GOT3 (cell line): ENCODE data around the gene DYNC1H1.
"Not testable (repeated sequence)": the region's sequence is repeated elsewhere in the genome, so short reads cannot be mapped to it uniquely, and the experiment has no call there.

ENCODE experiments used
- DNase-seq: peaks from one replicate; lab custom pipeline; 2025; ENCODE audit warnings: mixed read lengths; lab: John Stamatoyannopoulos, UW

The DYNC1H1 gene

GRCh38 chr14:101963656-101964296 is 597 bp upstream of the DYNC1H1 start:
- DNase-seq, result no peak

DNA sequence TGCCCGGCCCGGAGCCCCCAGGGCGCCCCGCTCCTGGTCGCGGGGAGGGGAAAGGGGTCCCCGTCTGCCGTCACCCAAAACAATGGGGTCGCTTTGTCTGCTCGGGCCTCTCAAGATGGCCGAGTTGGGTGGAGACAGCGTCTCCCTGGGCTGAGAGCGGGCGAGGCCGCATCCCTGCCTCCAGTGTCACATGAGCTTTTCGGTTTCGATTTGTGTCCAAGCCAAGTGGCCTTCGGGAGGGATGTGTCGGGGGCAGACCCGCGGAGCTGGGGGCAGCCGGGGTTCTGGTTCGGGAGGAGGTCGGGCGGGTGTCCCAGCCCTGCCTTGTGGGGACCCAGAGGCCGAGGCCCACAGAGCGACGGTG is 790 bp downstream of the DYNC1H1 start:
- DNase-seq, result no peak

GRCh38 chr14:101965770-101966722 is 1.7 kb downstream of the DYNC1H1 start:
- DNase-seq, result no peak

- DNase-seq, result no peak
These were observed 2.4 kb downstream of the DYNC1H1 start for GRCh38 chr14:101966742-101967141.

- DNase-seq, result no peak
These were observed 3.8 kb downstream of the DYNC1H1 start for GRCh38 chr14:101968186-101968585.

GRCh38 chr14:101969481-101969880 is 5.1 kb downstream of the DYNC1H1 start:
- no peak for DNase-seq

GRCh38 chr14:101970830-101971400 is 6.5 kb downstream of the DYNC1H1 start:
- no peak for DNase-seq

- DNase-seq, result not testable (repeated sequence)
These were observed 7.1 kb downstream of the DYNC1H1 start for GRCh38 chr14:101971458-101971857.

DNA sequence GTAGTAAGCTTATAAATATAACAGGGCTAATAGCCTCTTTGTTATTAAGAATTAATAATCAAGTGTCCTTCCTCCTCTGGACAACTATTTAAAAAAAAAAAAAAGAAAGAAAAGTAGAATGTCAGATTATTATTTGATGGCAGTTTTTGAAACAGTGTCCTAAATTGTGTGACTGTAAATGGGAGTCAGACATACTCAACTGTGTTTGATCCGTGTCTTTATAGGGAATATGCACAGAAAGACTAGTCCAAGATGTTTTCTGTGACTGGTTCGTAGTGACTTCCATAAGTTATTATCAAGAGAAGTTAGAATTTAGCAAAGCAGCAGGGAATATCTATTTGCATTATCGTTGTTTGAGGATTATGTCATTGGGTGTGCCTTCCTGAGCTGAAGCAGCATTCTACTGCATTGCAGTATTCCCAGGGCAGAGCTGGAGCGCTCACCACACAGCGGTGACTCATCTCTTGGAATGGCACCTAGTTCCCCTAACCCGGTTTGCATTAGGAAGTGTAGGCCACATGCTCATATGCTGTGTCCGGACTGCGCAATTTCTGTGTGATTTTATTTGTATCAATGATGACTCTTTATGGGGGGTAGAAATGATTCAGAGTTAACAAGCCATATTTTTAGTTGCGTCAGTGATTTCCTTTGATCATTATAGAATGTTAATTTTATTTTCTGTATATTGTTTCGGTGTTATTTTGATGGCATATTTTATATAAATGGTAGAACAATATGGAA is 7.9 kb downstream of the DYNC1H1 start:
- DNase-seq, result peak; percentile 37

DNA sequence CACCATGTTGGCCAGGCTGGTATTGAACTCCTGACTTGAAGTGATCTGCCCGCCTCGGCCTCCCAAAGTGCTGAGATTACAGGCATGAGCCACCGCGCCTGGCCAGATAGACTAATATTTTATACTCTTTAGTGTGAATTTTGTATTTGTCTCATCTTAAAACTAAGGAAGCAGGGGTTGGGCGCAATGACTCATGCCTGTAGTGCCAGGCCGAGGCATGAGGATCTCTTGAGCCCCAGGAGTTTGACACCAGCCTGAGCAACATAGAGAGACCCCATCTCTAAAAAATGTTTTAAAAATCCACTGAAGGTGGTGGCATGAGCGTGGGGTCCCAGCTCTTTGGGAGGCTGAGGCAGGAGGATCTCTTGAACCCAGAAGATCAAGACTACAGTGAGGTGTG is 9.0 kb downstream of the DYNC1H1 start:
- no peak for DNase-seq

GRCh38 chr14:101975231-101975630 is 10.9 kb downstream of the DYNC1H1 start:
- DNase-seq, result no peak

GRCh38 chr14:101977311-101978071 is 13.1 kb downstream of the DYNC1H1 start:
- no peak for DNase-seq

- DNase-seq, result no peak
These were observed 15.3 kb downstream of the DYNC1H1 start for GRCh38 chr14:101979666-101980065.

DNA sequence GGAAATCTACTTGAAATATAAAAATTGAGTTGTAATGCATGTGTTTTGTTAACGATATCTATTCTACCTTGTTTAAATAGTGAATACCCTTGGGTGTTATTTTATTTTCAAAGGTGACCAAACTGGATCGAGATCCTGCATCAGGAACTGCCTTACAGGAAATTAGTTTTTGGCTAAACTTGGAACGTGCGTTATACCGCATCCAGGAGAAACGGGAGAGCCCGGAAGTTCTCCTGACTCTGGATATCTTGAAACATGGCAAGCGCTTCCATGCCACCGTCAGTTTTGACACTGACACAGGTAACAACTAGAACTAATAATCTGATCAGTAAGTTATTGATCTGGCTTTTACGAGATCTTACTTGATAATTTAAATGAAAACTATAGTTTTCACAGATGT is 15.9 kb downstream of the DYNC1H1 start:
- no peak for DNase-seq

DNA sequence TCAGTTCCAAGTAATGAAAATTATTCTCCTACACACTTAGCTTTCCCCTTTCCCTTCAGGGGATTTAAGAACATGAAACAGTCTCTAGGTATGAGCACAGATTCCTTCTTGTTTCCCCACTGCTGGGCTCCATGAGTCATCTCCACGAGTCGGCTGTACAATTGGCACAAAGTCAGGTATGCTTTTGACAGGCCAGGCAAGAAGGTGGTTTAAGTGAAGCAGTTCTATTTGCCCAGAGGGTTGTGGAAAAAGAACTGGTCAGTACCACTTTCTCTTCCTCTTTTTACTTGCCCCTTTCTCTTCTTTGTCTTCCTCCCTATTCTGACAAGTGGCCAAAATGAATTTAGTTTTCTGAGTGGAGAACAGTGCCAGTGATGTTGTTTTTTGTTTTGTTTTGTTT is 16.3 kb downstream of the DYNC1H1 start:
- no peak for DNase-seq

DNA sequence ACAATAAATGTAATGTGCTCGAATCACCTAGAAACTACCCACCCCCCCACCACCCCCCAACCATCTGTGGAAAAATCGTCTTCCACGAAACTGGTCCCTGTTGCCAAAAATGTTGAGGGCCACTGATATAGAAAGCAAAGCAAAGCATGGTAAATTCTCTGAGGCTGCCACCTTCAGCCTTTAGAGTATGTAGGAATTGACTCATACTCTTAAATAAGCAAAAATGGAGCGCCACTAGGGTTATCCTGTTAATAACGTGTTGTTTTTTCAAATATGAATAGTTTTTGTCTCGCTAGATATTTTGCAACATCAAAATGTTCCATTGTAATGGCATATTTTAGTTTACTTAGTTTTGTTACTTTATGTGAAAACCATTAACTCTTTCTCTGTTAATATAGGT is 18.2 kb downstream of the DYNC1H1 start:
- DNase-seq, result no peak

- not testable (repeated sequence) for DNase-seq
These were observed 20.5 kb downstream of the DYNC1H1 start for GRCh38 chr14:101984831-101985230.

- DNase-seq, result no peak
These were observed 21.6 kb downstream of the DYNC1H1 start for GRCh38 chr14:101985957-101986356.

GRCh38 chr14:101986953-101987352 is 22.6 kb downstream of the DYNC1H1 start:
- no peak for DNase-seq

DNA sequence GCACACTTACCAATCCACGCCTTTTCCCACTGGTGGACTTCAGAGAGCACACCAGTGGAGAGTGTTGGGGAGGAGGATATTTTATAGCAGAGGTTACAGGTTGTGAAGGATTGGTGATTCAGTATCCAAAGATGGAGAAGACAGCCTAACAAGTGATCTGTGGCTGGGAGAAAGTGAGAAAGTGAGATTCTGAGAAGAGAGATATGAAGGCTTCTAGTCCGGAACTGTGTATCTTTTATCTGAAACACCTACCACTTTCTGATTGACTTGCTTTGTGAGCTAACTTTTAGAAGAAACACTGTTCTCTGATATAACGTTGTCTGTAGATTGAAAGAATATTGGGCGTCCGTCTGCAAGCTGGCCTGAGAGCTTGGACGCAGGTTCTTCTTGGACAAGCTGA is 24.0 kb downstream of the DYNC1H1 start:
- no peak for DNase-seq

DNA sequence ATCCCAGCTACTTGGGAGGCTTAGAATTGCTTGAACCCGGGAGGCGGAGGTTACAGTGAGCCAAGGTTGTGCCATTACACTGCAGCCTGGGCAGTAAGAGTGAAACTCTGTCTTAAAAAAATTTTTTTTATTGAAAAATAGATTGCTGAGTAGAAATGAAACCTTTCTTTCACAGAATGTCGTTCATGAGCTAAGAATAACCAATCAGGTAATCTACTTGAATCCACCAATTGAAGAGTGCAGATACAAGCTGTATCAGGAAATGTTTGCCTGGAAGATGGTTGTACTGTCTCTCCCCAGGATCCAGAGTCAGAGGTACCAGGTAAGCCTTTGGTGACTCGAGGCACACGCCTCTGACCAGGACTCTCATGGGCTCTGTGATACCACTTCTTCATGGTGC is 27.0 kb downstream of the DYNC1H1 start:
- DNase-seq, result no peak

DNA sequence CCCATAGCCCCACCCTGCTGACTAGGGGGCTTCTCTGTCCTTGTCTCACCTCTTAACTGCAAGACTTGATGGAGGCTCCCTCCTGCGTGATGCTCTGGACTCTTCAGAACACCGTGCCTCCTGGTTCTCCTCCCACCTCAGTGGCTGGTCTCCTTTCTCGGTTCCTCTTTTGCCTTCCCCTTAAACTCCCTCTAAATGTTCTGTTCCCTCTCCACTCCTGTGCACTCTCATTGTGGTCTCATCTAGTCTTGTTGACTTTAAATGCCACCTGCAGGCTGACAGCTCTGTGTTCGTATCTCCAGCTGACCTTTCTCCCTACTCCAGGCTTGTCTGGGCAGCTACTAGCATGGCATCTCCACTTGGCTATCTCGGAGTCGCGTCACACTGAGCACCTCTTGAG is 28.3 kb downstream of the DYNC1H1 start:
- no peak for DNase-seq
